H1 (cell line): ENCODE data around the gene COL2A1. TPM values are rescaled to one million over a fixed set of nuclear protein-coding genes. Genes with fewer than 3 reads are reported as not detected.

Source experiments
- CTCF ChIA-PET: fragments of 300-600 bp; sonication (Branson Sonifier 250); formaldehyde crosslinking; loops from one replicate; lab custom pipeline; 2021; ENCODE audit not compliant: partially characterized antibody; lab: Charles Lee
- POLR2A ChIA-PET: fragments of 300-600 bp; sonication (Branson Sonifier 250); formaldehyde crosslinking; loops from one replicate; lab custom pipeline; 2021; ENCODE audit warnings: inconsistent platforms; ENCODE audit not compliant: partially characterized antibody; lab: Charles Lee
- DNase-seq, 2 experiments: peaks; one replicate each; pipeline versions ENCODE4 v3.0.0 to v3.0.0-alpha.2; 2010 to 2022; ENCODE audit warnings: low spot score in 2 of 2, low read depth in 1 of 2, mixed read lengths in 1 of 2
- FAIRE-seq: peaks from 2 replicates; lab custom pipeline; 2011; peaks lifted over from hg19 to GRCh38; lab: Jason Lieb, UNC
- H2AFZ ChIP-seq: 2 replicates; pipeline ENCODE4 v1.8.1; 2012; ENCODE audit warnings: low read length, inconsistent platforms
- H2AK5ac ChIP-seq: 2 replicates; pipeline ENCODE4 v1.6.1; 2013; ENCODE audit warnings: low read depth, low read length
- H2BK120ac ChIP-seq: replicated peaks from 2 replicates; pipeline ENCODE3; 2013; ENCODE audit warnings: low read depth, low read length, inconsistent platforms
- H2BK12ac ChIP-seq: 2 replicates; pipeline ENCODE4 v1.6.1; 2013; ENCODE audit warnings: low read depth, low read length
- H2BK15ac ChIP-seq: 2 replicates; pipeline ENCODE4 v1.6.1; 2013; ENCODE audit warnings: low read length
- H2BK20ac ChIP-seq: 2 replicates; pipeline ENCODE4 v1.6.1; 2013; ENCODE audit warnings: low read length
- H2BK5ac ChIP-seq: 2 replicates; pipeline ENCODE4 v1.6.1; 2013; ENCODE audit warnings: low read depth, low read length
- H3K14ac ChIP-seq: 2 replicates; pipeline ENCODE4 v1.6.1; 2013; ENCODE audit warnings: inconsistent platforms; ENCODE audit not compliant: insufficient read length
- H3K18ac ChIP-seq: 2 replicates; pipeline ENCODE4 v1.6.1; 2013; ENCODE audit warnings: low read length; ENCODE audit errors: extremely low read depth
- H3K23ac ChIP-seq: 2 replicates; pipeline ENCODE4 v1.6.1; 2013; ENCODE audit warnings: inconsistent platforms; ENCODE audit not compliant: insufficient read length
- H3K23me2 ChIP-seq: 2 replicates; pipeline ENCODE4 v1.6.1; 2013; ENCODE audit warnings: low read depth, low read length
- H3K27ac ChIP-seq: 2 replicates; pipeline ENCODE4 v1.6.1; 2011; ENCODE audit warnings: low read depth, low read length, inconsistent platforms
- H3K27me3 ChIP-seq, 4 experiments: replicated peaks in 1 of 4; 1 replicate in 1 of 4; 2 replicates in 3 of 4; pipeline versions ENCODE4 v1.6.1 to v1.8.1; 2011 to 2013; ENCODE audit warnings: low read length in 3 of 4, mild to moderate bottlenecking in 3 of 4, inconsistent platforms in 2 of 4, mixed read lengths in 2 of 4, moderate library complexity in 1 of 4; ENCODE audit not compliant: control insufficient read depth in 3 of 4, insufficient read depth in 3 of 4; ENCODE audit errors: extremely low read depth in 1 of 4
- H3K36me3 ChIP-seq, 4 experiments: 2 replicates each; pipeline versions ENCODE4 v1.6.1 to v1.8.1; 2011 to 2013; ENCODE audit warnings: mild to moderate bottlenecking in 4 of 4, low read length in 3 of 4, moderate library complexity in 2 of 4, control low read depth in 1 of 4, inconsistent platforms in 1 of 4; ENCODE audit not compliant: insufficient read depth in 4 of 4, control insufficient read depth in 2 of 4
- H3K4ac ChIP-seq: replicated peaks from 2 replicates; pipeline ENCODE3; 2013; ENCODE audit warnings: low read length, low read depth, mixed read lengths, inconsistent platforms; ENCODE audit not compliant: insufficient read length
- H3K4me1 ChIP-seq, 4 experiments: replicated peaks in 1 of 4; 1 replicate in 1 of 4; 2 replicates in 3 of 4; pipeline versions ENCODE4 v1.6.1 to v1.8.1; 2011 to 2013; ENCODE audit warnings: low read length in 3 of 4, inconsistent platforms in 2 of 4, mixed read lengths in 1 of 4; ENCODE audit not compliant: insufficient read depth in 4 of 4, control insufficient read depth in 3 of 4
- H3K4me2 ChIP-seq, 2 experiments: 2 replicates each; pipeline versions ENCODE4 v1.6.1 to v1.8.1; 2011 to 2013; ENCODE audit warnings: low read depth in 2 of 2, low read length in 2 of 2, control low read depth in 1 of 2, inconsistent platforms in 1 of 2, mild to moderate bottlenecking in 1 of 2; ENCODE audit not compliant: insufficient read depth in 1 of 2
- H3K4me3 ChIP-seq, 4 experiments: fragments of 200-600, 300-600 bp in 1 of 4; sonication (generic), shearing (Covaris generic), sonication (Bioruptor Twin) in 1 of 4; 2 replicates each; pipeline versions ENCODE4 v1.5.1 to v1.8.1; 2011 to 2016; ENCODE audit warnings: low read length in 4 of 4, low read depth in 3 of 4, control low read depth in 2 of 4, inconsistent platforms in 2 of 4, mild to moderate bottlenecking in 2 of 4, mixed read lengths in 1 of 4, moderate library complexity in 1 of 4; ENCODE audit not compliant: insufficient read depth in 2 of 4; ENCODE audit errors: extremely low read depth in 1 of 4
- H3K56ac ChIP-seq: replicated peaks from 2 replicates; pipeline ENCODE3; 2013; ENCODE audit warnings: low read depth, mild to moderate bottlenecking, mixed read lengths, low read length, inconsistent platforms; ENCODE audit not compliant: insufficient read length
- H3K79me1 ChIP-seq: 2 replicates; pipeline ENCODE4 v1.6.1; 2013; ENCODE audit warnings: low read depth, low read length, control low read depth
- H3K79me2 ChIP-seq, 2 experiments: 2 replicates each; pipeline versions ENCODE4 v1.6.1 to v1.8.1; 2012 to 2013; ENCODE audit warnings: low read length in 2 of 2, mild to moderate bottlenecking in 2 of 2, inconsistent platforms in 1 of 2; ENCODE audit not compliant: insufficient read depth in 2 of 2, control insufficient read depth in 1 of 2
- H3K9ac ChIP-seq, 4 experiments: replicated peaks in 1 of 4; 1 replicate in 1 of 4; 2 replicates in 3 of 4; pipeline versions ENCODE4 v1.6.1 to v1.8.1; 2011 to 2013; ENCODE audit warnings: low read depth in 3 of 4, low read length in 3 of 4, control low read depth in 2 of 4, mild to moderate bottlenecking in 2 of 4, moderate library complexity in 2 of 4, inconsistent platforms in 1 of 4; ENCODE audit errors: extremely low read depth in 1 of 4
- H3K9me3 ChIP-seq, 2 experiments: 2 replicates each; pipeline versions ENCODE4 v1.6.1 to v1.8.1; 2012 to 2013; ENCODE audit warnings: mild to moderate bottlenecking in 2 of 2, moderate library complexity in 2 of 2, control low read depth in 1 of 2, inconsistent platforms in 1 of 2, low read depth in 1 of 2, low read length in 1 of 2, mixed read lengths in 1 of 2; ENCODE audit not compliant: insufficient read depth in 2 of 2
- H4K20me1 ChIP-seq, 2 experiments: replicated peaks in 1 of 2; 2 replicates each; pipeline versions ENCODE3 to v1.8.1; 2011 to 2013; ENCODE audit warnings: inconsistent platforms in 2 of 2, low read length in 2 of 2, mild to moderate bottlenecking in 1 of 2; ENCODE audit not compliant: insufficient read depth in 2 of 2, control insufficient read depth in 1 of 2
- H4K5ac ChIP-seq: 2 replicates; pipeline ENCODE4 v1.6.1; 2013; ENCODE audit warnings: low read length, low read depth, mixed read lengths, inconsistent platforms; ENCODE audit not compliant: insufficient read length
- H4K8ac ChIP-seq: 2 replicates; pipeline ENCODE4 v1.8.0; 2013; ENCODE audit warnings: mild to moderate bottlenecking, moderate library complexity, low read length, inconsistent platforms; ENCODE audit not compliant: insufficient read depth; ENCODE audit errors: extremely low read depth
- H4K91ac ChIP-seq: replicated peaks from 2 replicates; pipeline ENCODE3; 2013; ENCODE audit warnings: low read length, mixed read lengths, inconsistent platforms; ENCODE audit not compliant: insufficient read length
- BACH1 ChIP-seq: IDR thresholded peaks from 2 replicates; pipeline ENCODE4 v1.6.1; 2012; ENCODE audit warnings: low read length, improper control_type of control experiment
- HDAC6 ChIP-seq: IDR thresholded peaks from one replicate; pipeline ENCODE4 v1.7.1; 2012; ENCODE audit warnings: low read depth, mild to moderate bottlenecking, inconsistent platforms, low read length, moderate library complexity
- SRF ChIP-seq: IDR thresholded peaks from 2 replicates; pipeline ENCODE4 v1.6.1; 2011; ENCODE audit warnings: mild to moderate bottlenecking, low read depth, low read length, moderate library complexity
- WGBS, 2 experiments: shearing (Covaris generic) in 1 of 2; methylation state at CpG; one replicate each; pipeline versions ENCODE4 v1.1.6 to v1.1.7; 2013 to 2015; ENCODE audit warnings: low lambda C conversion rate in 2 of 2, mixed read lengths in 2 of 2, inconsistent platforms in 1 of 2, low coverage in 1 of 2, missing lambda C conversion rate in 1 of 2; ENCODE audit not compliant: insufficient replicate concordance in 2 of 2, insufficient coverage in 1 of 2, insufficient read length in 1 of 2; ENCODE audit errors: extremely low coverage in 1 of 2, missing lambda C conversion rate in 1 of 2; 5-methylcytosine and 5-hydroxymethylcytosine counted together
- polyA plus RNA-seq, 7 experiments: library from polyadenylated mRNA; depleted of rRNA in 3 of 7; stranded (reverse) in 5 of 7; unstranded in 2 of 7; fragments of >200 nt in 5 of 7; fragments of 200-250 nt in 2 of 7; gene quantifications; 1 replicate in 5 of 7; 2 replicates in 1 of 7; 4 replicates in 1 of 7; pipeline versions ENCODE4 v1.2.1 to v1.2.3, GENCODE V29; 2011 to 2013; ENCODE audit warnings: missing spikeins in 2 of 7, mixed read lengths in 2 of 7
- total RNA-seq: library from RNA; stranded (reverse); fragmentation: NEBNext Ultra II Directional; extraction: Animal tissue kit (Norgen Biotek cat#: 25700); gene quantifications from 2 replicates; pipeline ENCODE4 v1.2.1, GENCODE V29; 2021

The COL2A1 gene
- total and polyA plus RNA-seq, 2 of the 8 experiments (the other 6 are each of a cell fraction or from before 2014, with no cell fraction given) = 4.2 to 14.6 TPM

- no peak overlapping the region for H3K14ac ChIP-seq
- no peak overlapping the region for H3K4me3 ChIP-seq
- CTCF ChIA-PET = interaction anchor here (0.6 to 2.0 kb wide), 8 partner anchors 9 to 234 kb away, joined by 3 to 18 read pairs (median 3); partner anchors contain the start of gene ASB8
- no peak overlapping the region for H3K56ac ChIP-seq
- H3K36me3 ChIP-seq = peaks cover 0 to 11% (median 3%) of the 10 kb centered on the region in 4 experiments; a peak in 3 of 8 replicates
- H2AFZ ChIP-seq = no peak overlapping the region
- no peaks in the 10 kb centered on the region for H3K4me1 ChIP-seq
- H4K91ac ChIP-seq = no peak overlapping the region
- H2BK12ac ChIP-seq = no peak overlapping the region
- H3K79me2 ChIP-seq = no peaks in the 10 kb centered on the region
- no peak overlapping the region for H4K8ac ChIP-seq
- H3K18ac ChIP-seq = no peak overlapping the region
- no peak overlapping the region for H3K27ac ChIP-seq
- no peak for TF ChIP-seq HDAC6
- no peak for TF ChIP-seq SRF
- no peak for TF ChIP-seq BACH1
- no peak overlapping the region for H3K4me2 ChIP-seq
- H3K4ac ChIP-seq = no peak overlapping the region
- peaks cover 0 to 3% of the 10 kb centered on the region in 2 experiments for H4K20me1 ChIP-seq
- POLR2A ChIA-PET = interaction anchor here (0.7 to 2.8 kb wide), 4 partner anchors 12 to 873 kb away, joined by 3 to 7 read pairs (median 3); no protein-coding TSS in a partner anchor
- H3K23ac ChIP-seq = no peak overlapping the region
- no peak for FAIRE-seq
- no peak overlapping the region for H2BK20ac ChIP-seq
- H2AK5ac ChIP-seq = no peak overlapping the region
- no peak overlapping the region for H2BK15ac ChIP-seq
- H2BK120ac ChIP-seq = no peak overlapping the region
- DNase-seq = no peak
- 88% methylated on average over 3 of the region's 3 CpGs; no CpG with 5 or more reads in 1 of the 2 experiments for WGBS, 2 experiments
- no peak overlapping the region for H4K5ac ChIP-seq
- H3K27me3 ChIP-seq = no peaks in the 10 kb centered on the region
- H3K9ac ChIP-seq = no peak overlapping the region
- no peaks in the 10 kb centered on the region for H3K9me3 ChIP-seq
- no peak overlapping the region for H2BK5ac ChIP-seq
- no peaks in the 10 kb centered on the region for H3K79me1 ChIP-seq
- no peaks in the 10 kb centered on the region for H3K23me2 ChIP-seq
These were observed 48.8 kb upstream of the COL2A1 start for GRCh38 chr12:48053122-48053521.
